Measurements from ENCODE around the gene EXOC1. TPM values are rescaled to one million over a fixed set of nuclear protein-coding genes. Genes with fewer than 3 reads are reported as not detected.

Gene EXOC1
- total and polyA plus RNA-seq, 4 experiments from 2014 or later: 9.4 to 50.7 (median 31.4) TPM

- Mint-ChIP-seq H3K36me3 (peaks cover 58 to 66% of the 10 kb centered on the region in 2 donors), H3K4me1 (peaks cover 0 to 3% (median 1%) of the 10 kb centered on the region in 4 donors), H3K9me3 (no peaks in the 10 kb centered on the region), H3K4me3 (no peak overlapping the region), H3K27me3 (no peaks in the 10 kb centered on the region), H3K27ac (peak overlapping the region in 1 of 7 donors; percentile 5)
- ChIA-PET CTCF (ENCODE audit: partially characterized antibody) (interaction anchor here (1.2 kb wide), 1 partner anchor 10 kb away, joined by 5 read pairs; no protein-coding TSS in a partner anchor), POLR2A (ENCODE audit: partially characterized antibody) (no interaction called here)
- H3K9me3 ChIP-seq (ENCODE audit: control insufficient read depth in 1 of 2, low read length in 2 of 2): no peaks in the 10 kb centered on the region
- H3K27ac ChIP-seq (ENCODE audit: low read depth, low read length): no peak overlapping the region
- no peaks in the 10 kb centered on the region for H3K27me3 ChIP-seq (ENCODE audit: insufficient read depth, low read length)
- intact Hi-C loops (cut with micrococcal nuclease): no loop called here
- H3K4me1 ChIP-seq (ENCODE audit: insufficient read depth, low read length): no peaks in the 10 kb centered on the region
- peaks cover 38% of the 10 kb centered on the region for H3K36me3 ChIP-seq (ENCODE audit: insufficient read depth, low read length)
- H3K4me3 ChIP-seq (ENCODE audit: low read length in 2 of 2): no peak overlapping the region
- no peak for DNase-seq
Observed at GRCh38 chr4:55876387-55876786, 22.9 kb downstream of the EXOC1 start.

- H3K27me3 Mint-ChIP-seq: no peaks in the 10 kb centered on the region
- H3K27ac Mint-ChIP-seq: no peak overlapping the region
- H3K4me1 Mint-ChIP-seq: peaks cover 0 to 4% (median 1%) of the 10 kb centered on the region in 4 donors
- no peak overlapping the region for H3K4me3 Mint-ChIP-seq
- H3K27ac ChIP-seq (ENCODE audit: low read depth, low read length): no peak overlapping the region
- peaks cover 53 to 65% of the 10 kb centered on the region in 2 donors for H3K36me3 Mint-ChIP-seq
- peaks cover 34% of the 10 kb centered on the region for H3K36me3 ChIP-seq (ENCODE audit: insufficient read depth, low read length)
- no peaks in the 10 kb centered on the region for H3K4me1 ChIP-seq (ENCODE audit: insufficient read depth, low read length)
- CTCF ChIA-PET (ENCODE audit: partially characterized antibody): no interaction called here
- POLR2A ChIA-PET (ENCODE audit: partially characterized antibody): no interaction called here
- H3K9me3 ChIP-seq (ENCODE audit: control insufficient read depth in 1 of 2, low read length in 2 of 2): no peaks in the 10 kb centered on the region
- intact Hi-C loops (cut with micrococcal nuclease): no loop called here
- no peak overlapping the region for H3K4me3 ChIP-seq (ENCODE audit: low read length in 2 of 2)
- DNase-seq: no peak
- no peaks in the 10 kb centered on the region for H3K27me3 ChIP-seq (ENCODE audit: insufficient read depth, low read length)
- no peaks in the 10 kb centered on the region for H3K9me3 Mint-ChIP-seq
Observed at GRCh38 chr4:55879224-55879623, 25.8 kb downstream of the EXOC1 start.

GRCh38 chr4:55880652-55881280 lies 27.3 kb downstream of the EXOC1 start:
- no peak overlapping the region for H3K27ac ChIP-seq (ENCODE audit: low read depth, low read length)
- peaks cover 0 to 4% (median 1%) of the 10 kb centered on the region in 4 donors for H3K4me1 Mint-ChIP-seq
- peaks cover 34% of the 10 kb centered on the region for H3K36me3 ChIP-seq (ENCODE audit: insufficient read depth, low read length)
- H3K4me3 ChIP-seq (ENCODE audit: low read length in 2 of 2): no peak overlapping the region
- H3K27me3 ChIP-seq (ENCODE audit: insufficient read depth, low read length): no peaks in the 10 kb centered on the region
- no peaks in the 10 kb centered on the region for H3K4me1 ChIP-seq (ENCODE audit: insufficient read depth, low read length)
- H3K27me3 Mint-ChIP-seq: no peaks in the 10 kb centered on the region
- CTCF ChIA-PET (ENCODE audit: partially characterized antibody): interaction anchor here (0.9 to 1.3 kb wide), 3 partner anchors 13 to 20 kb away, joined by 3 to 4 read pairs (median 3); no protein-coding TSS in a partner anchor
- intact Hi-C loops (cut with micrococcal nuclease): no loop called here
- H3K27ac Mint-ChIP-seq: peak overlapping the region in 1 of 7 donors; percentile 57
- no peaks in the 10 kb centered on the region for H3K9me3 Mint-ChIP-seq
- no peaks in the 10 kb centered on the region for H3K9me3 ChIP-seq (ENCODE audit: control insufficient read depth in 1 of 2, low read length in 2 of 2)
- no peak for DNase-seq
- POLR2A ChIA-PET (ENCODE audit: partially characterized antibody): no interaction called here
- H3K36me3 Mint-ChIP-seq: peaks cover 47 to 64% of the 10 kb centered on the region in 2 donors
- no peak overlapping the region for H3K4me3 Mint-ChIP-seq

GRCh38 chr4:55884093-55884850 lies 30.8 kb downstream of the EXOC1 start:
- intact Hi-C loops (cut with micrococcal nuclease): no loop called here
- H3K9me3 ChIP-seq (ENCODE audit: control insufficient read depth in 1 of 2, low read length in 2 of 2): no peaks in the 10 kb centered on the region
- H3K27me3 ChIP-seq (ENCODE audit: insufficient read depth, low read length): no peaks in the 10 kb centered on the region
- ChIA-PET POLR2A (ENCODE audit: partially characterized antibody) (interaction anchor here (0.7 kb wide), 1 partner anchor 65 kb away, joined by 3 read pairs; the partner anchor contains the start of gene CEP135), CTCF (ENCODE audit: partially characterized antibody) (no interaction called here)
- peaks cover 20% of the 10 kb centered on the region for H3K36me3 ChIP-seq (ENCODE audit: insufficient read depth, low read length)
- H3K4me3 ChIP-seq (ENCODE audit: low read length in 2 of 2): no peak overlapping the region
- H3K4me3 Mint-ChIP-seq: no peak overlapping the region
- no peak overlapping the region for H3K27ac Mint-ChIP-seq
- no peaks in the 10 kb centered on the region for H3K27me3 Mint-ChIP-seq
- no peak for DNase-seq
- peaks cover 31 to 44% of the 10 kb centered on the region in 2 donors for H3K36me3 Mint-ChIP-seq
- H3K4me1 Mint-ChIP-seq: peaks cover 0 to 10% (median 6%) of the 10 kb centered on the region in 4 donors
- H3K4me1 ChIP-seq (ENCODE audit: insufficient read depth, low read length): no peaks in the 10 kb centered on the region
- no peak overlapping the region for H3K27ac ChIP-seq (ENCODE audit: low read depth, low read length)
- H3K9me3 Mint-ChIP-seq: no peaks in the 10 kb centered on the region

- Mint-ChIP-seq H3K4me1 (peaks cover 3 to 9% (median 6%) of the 10 kb centered on the region in 4 donors), H3K27me3 (no peaks in the 10 kb centered on the region), H3K27ac (no peak overlapping the region), H3K9me3 (no peaks in the 10 kb centered on the region), H3K36me3 (peaks cover 30 to 45% of the 10 kb centered on the region in 2 donors), H3K4me3 (no peak overlapping the region)
- Histone ChIP-seq H3K4me1 (ENCODE audit: insufficient read depth, low read length) (no peaks in the 10 kb centered on the region), H3K27me3 (ENCODE audit: insufficient read depth, low read length) (no peaks in the 10 kb centered on the region), H3K9me3 (ENCODE audit: control insufficient read depth in 1 of 2, low read length in 2 of 2) (no peaks in the 10 kb centered on the region), H3K4me3 (ENCODE audit: low read length in 2 of 2) (no peak overlapping the region), H3K27ac (ENCODE audit: low read depth, low read length) (no peak overlapping the region), H3K36me3 (ENCODE audit: insufficient read depth, low read length) (peaks cover 23% of the 10 kb centered on the region)
- CTCF ChIA-PET (ENCODE audit: partially characterized antibody): no interaction called here
- POLR2A ChIA-PET (ENCODE audit: partially characterized antibody): no interaction called here
- DNase-seq: no peak
- intact Hi-C loops (cut with micrococcal nuclease): no loop called here
Observed at GRCh38 chr4:55884851-55885219, 31.4 kb downstream of the EXOC1 start.

- no peak for DNase-seq
- H3K9me3 ChIP-seq (ENCODE audit: control insufficient read depth in 1 of 2, low read length in 2 of 2): no peaks in the 10 kb centered on the region
- CTCF ChIA-PET (ENCODE audit: partially characterized antibody): interaction anchor here (0.8 to 1.5 kb wide), 3 partner anchors 21 to 61 kb away, joined by 3 read pairs; partner anchors contain the start of gene CEP135
- Mint-ChIP-seq H3K9me3 (no peaks in the 10 kb centered on the region), H3K4me1 (peaks cover 13 to 25% (median 21%) of the 10 kb centered on the region in 4 donors), H3K27me3 (no peaks in the 10 kb centered on the region), H3K27ac (peak overlapping the region in 3 of 7 donors; percentile 12 to 70 (median 13)), H3K36me3 (peaks cover 23 to 46% of the 10 kb centered on the region in 2 donors), H3K4me3 (no peak overlapping the region)
- H3K27ac ChIP-seq (ENCODE audit: low read depth, low read length): no peak overlapping the region
- H3K4me3 ChIP-seq (ENCODE audit: low read length in 2 of 2): no peak overlapping the region
- peaks cover 13% of the 10 kb centered on the region for H3K4me1 ChIP-seq (ENCODE audit: insufficient read depth, low read length)
- intact Hi-C loops (cut with micrococcal nuclease): no loop called here
- H3K27me3 ChIP-seq (ENCODE audit: insufficient read depth, low read length): no peaks in the 10 kb centered on the region
- H3K36me3 ChIP-seq (ENCODE audit: insufficient read depth, low read length): peaks cover 14% of the 10 kb centered on the region
- POLR2A ChIA-PET (ENCODE audit: partially characterized antibody): interaction anchor here (2.4 kb wide), 1 partner anchor 61 kb away, joined by 12 read pairs; the partner anchor contains the start of gene CEP135
Observed at GRCh38 chr4:55887594-55887993, 34.1 kb downstream of the EXOC1 start.

- no peak overlapping the region for H3K4me3 ChIP-seq (ENCODE audit: low read length in 2 of 2)
- POLR2A ChIA-PET (ENCODE audit: partially characterized antibody): interaction anchor here (2.1 kb wide), 1 partner anchor 56 kb away, joined by 6 read pairs; the partner anchor contains the start of gene CEP135
- H3K27ac ChIP-seq (ENCODE audit: low read depth, low read length): no peak overlapping the region
- H3K4me1 Mint-ChIP-seq: peaks cover 13 to 25% (median 20%) of the 10 kb centered on the region in 4 donors
- no peaks in the 10 kb centered on the region for H3K27me3 ChIP-seq (ENCODE audit: insufficient read depth, low read length)
- no peak for DNase-seq
- no peaks in the 10 kb centered on the region for H3K9me3 ChIP-seq (ENCODE audit: control insufficient read depth in 1 of 2, low read length in 2 of 2)
- H3K27me3 Mint-ChIP-seq: no peaks in the 10 kb centered on the region
- CTCF ChIA-PET (ENCODE audit: partially characterized antibody): interaction anchor here (2.9 kb wide), 1 partner anchor 56 kb away, joined by 13 read pairs; the partner anchor contains the start of gene CEP135
- no peaks in the 10 kb centered on the region for H3K9me3 Mint-ChIP-seq
- H3K4me3 Mint-ChIP-seq: no peak overlapping the region
- peaks cover 17% of the 10 kb centered on the region for H3K36me3 ChIP-seq (ENCODE audit: insufficient read depth, low read length)
- peak overlapping the region in 6 of 7 donors; percentile 2 to 89 (median 38) for H3K27ac Mint-ChIP-seq
- intact Hi-C loops (cut with micrococcal nuclease): no loop called here
- peaks cover 28 to 57% of the 10 kb centered on the region in 2 donors for H3K36me3 Mint-ChIP-seq
- H3K4me1 ChIP-seq (ENCODE audit: insufficient read depth, low read length): peaks cover 15% of the 10 kb centered on the region
Observed at GRCh38 chr4:55892156-55892555, 38.7 kb downstream of the EXOC1 start.
